Panc1 (cell line): Measurements from ENCODE around the gene GUCY2D. TPM values are rescaled to one million over a fixed set of nuclear protein-coding genes. Genes with fewer than 3 reads are reported as not detected.

Experiments
- ATAC-seq: fragments of 200-7000 bp; cut with Tn5 transposase; 2 replicates; pipeline ENCODE4 v1.9.1; 2020; ENCODE audit warnings: mild to moderate bottlenecking, moderate library complexity
- BruUV-seq: library from RNA; stranded (reverse); fragments of 400-500 nt; replicated peaks from 2 replicates; lab custom pipeline; 2021; lab: Mats Ljungman, UMichigan
- CTCF ChIA-PET: fragments of 300-600 bp; sonication (Branson Sonifier 250); formaldehyde crosslinking; loops from one replicate; lab custom pipeline; 2022; ENCODE audit warnings: antibody characterized with exemption; lab: Charles Lee
- POLR2A ChIA-PET: fragments of 300-600 bp; sonication (Branson Sonifier 250); formaldehyde crosslinking; loops from one replicate; lab custom pipeline; 2022; ENCODE audit warnings: antibody characterized with exemption; lab: Charles Lee
- DNase-seq: peaks from one replicate; pipeline ENCODE4 v3.0.0-alpha.2; 2010; ENCODE audit warnings: low read depth, low spot score
- H3K27ac ChIP-seq: 2 replicates; pipeline ENCODE4 v1.5.1; 2011; ENCODE audit warnings: mild to moderate bottlenecking, low read length, inconsistent platforms
- H3K27me3 ChIP-seq: fragments of 200-500 bp; sonication (Bioruptor generic); 2 replicates; pipeline ENCODE4 v1.6.0; 2014; ENCODE audit warnings: low read length, inconsistent platforms; ENCODE audit not compliant: control insufficient read depth, insufficient read depth
- H3K36me3 ChIP-seq: fragments of 200-500 bp; sonication (Bioruptor generic); 2 replicates; pipeline ENCODE4 v1.5.1; 2014; ENCODE audit warnings: inconsistent platforms, mild to moderate bottlenecking, low read length, moderate library complexity; ENCODE audit not compliant: control insufficient read depth, insufficient read depth
- H3K4me1 ChIP-seq: 2 replicates; pipeline ENCODE4 v1.5.1; 2011; ENCODE audit warnings: inconsistent platforms, mild to moderate bottlenecking, low read length, moderate library complexity; ENCODE audit not compliant: control insufficient read depth, insufficient read depth
- H3K4me3 ChIP-seq, 2 experiments: 2 replicates each; pipeline ENCODE4 v1.5.1; 2011 to 2012; ENCODE audit warnings: low read depth in 2 of 2, low read length in 2 of 2, mild to moderate bottlenecking in 2 of 2, inconsistent platforms in 1 of 2, moderate library complexity in 1 of 2
- H3K9me3 ChIP-seq: fragments of 200-500 bp; sonication (Bioruptor generic); 2 replicates; pipeline ENCODE4 v1.5.1; 2014; ENCODE audit warnings: low read depth, mild to moderate bottlenecking, inconsistent platforms, low read length, moderate library complexity; ENCODE audit not compliant: control insufficient read depth, insufficient read depth
- CTCF ChIP-seq: fragments of 450-650 bp; IDR thresholded peaks from 2 replicates; pipeline ENCODE4 v1.5.1; 2017; ENCODE audit warnings: mild to moderate bottlenecking
- POLR2AphosphoS5 ChIP-seq: IDR thresholded peaks from 2 replicates; pipeline ENCODE4 v1.6.1; 2012; ENCODE audit warnings: mild to moderate bottlenecking, low read depth, low read length, moderate library complexity
- SIN3A ChIP-seq: IDR thresholded peaks from 2 replicates; pipeline ENCODE4 v1.6.1; 2012; ENCODE audit warnings: low read depth, mild to moderate bottlenecking, low read length, moderate library complexity, borderline replicate concordance; ENCODE audit not compliant: insufficient read depth
- TCF7L2 ChIP-seq: IDR thresholded peaks from 2 replicates; pipeline ENCODE4 v1.6.1; 2011; ENCODE audit warnings: mild to moderate bottlenecking, low read depth, low read length, inconsistent platforms
- in situ Hi-C: cut with HindIII; loops from 2 replicates; pipeline ENCODE4 v1.10.0; 2016; ENCODE audit warnings: low sequenced_read_pairs, low pct_unique_long_range_greater_than_20kb
- intact Hi-C: fragments of 100-400 bp; cut with micrococcal nuclease; formaldehyde crosslinking; loops from one replicate; pipeline ENCODE4 v1.10.0; 2022; ENCODE audit not compliant: unreplicated experiment
- total RNA-seq: library from RNA; stranded (reverse); gene quantifications from one replicate; pipeline ENCODE4 v1.2.1, GENCODE V29; 2021; ENCODE audit not compliant: unreplicated experiment
- TF ChIP-seq, protein P1 (sequence below), 2 experiments: IDR thresholded peaks; 2 replicates each; pipeline ENCODE4 v1.6.1; 2011 to 2012; ENCODE audit warnings: low read depth in 2 of 2, control low read depth in 1 of 2, low read length in 1 of 2, mild to moderate bottlenecking in 1 of 2, moderate library complexity in 1 of 2; ENCODE audit not compliant: insufficient read depth in 1 of 2

The GUCY2D gene
- total RNA-seq, 1 experiment from 2014 or later, result not detected

- BruUV-seq, result no TSS peak
Measured at GRCh38 chr17:7967751-7968150, 34.7 kb upstream of the GUCY2D start.

GRCh38 chr17:7969433-7969832 lies 33.0 kb upstream of the GUCY2D start:
- in situ Hi-C loops (no loop called here), intact Hi-C loops (no loop called here)
- POLR2A ChIA-PET, result no interaction called here
- ATAC-seq (no peak), DNase-seq (no peak)
- BruUV-seq, result no TSS peak
- Histone ChIP-seq H3K4me1 (no peaks in the 10 kb centered on the region), H3K27ac (no peak overlapping the region), H3K36me3 (no peaks in the 10 kb centered on the region), H3K9me3 (no peaks in the 10 kb centered on the region), H3K4me3 (no peak overlapping the region), H3K27me3 (no peaks in the 10 kb centered on the region)
- CTCF ChIA-PET, result no interaction called here
- TF ChIP-seq, protein P1, sequence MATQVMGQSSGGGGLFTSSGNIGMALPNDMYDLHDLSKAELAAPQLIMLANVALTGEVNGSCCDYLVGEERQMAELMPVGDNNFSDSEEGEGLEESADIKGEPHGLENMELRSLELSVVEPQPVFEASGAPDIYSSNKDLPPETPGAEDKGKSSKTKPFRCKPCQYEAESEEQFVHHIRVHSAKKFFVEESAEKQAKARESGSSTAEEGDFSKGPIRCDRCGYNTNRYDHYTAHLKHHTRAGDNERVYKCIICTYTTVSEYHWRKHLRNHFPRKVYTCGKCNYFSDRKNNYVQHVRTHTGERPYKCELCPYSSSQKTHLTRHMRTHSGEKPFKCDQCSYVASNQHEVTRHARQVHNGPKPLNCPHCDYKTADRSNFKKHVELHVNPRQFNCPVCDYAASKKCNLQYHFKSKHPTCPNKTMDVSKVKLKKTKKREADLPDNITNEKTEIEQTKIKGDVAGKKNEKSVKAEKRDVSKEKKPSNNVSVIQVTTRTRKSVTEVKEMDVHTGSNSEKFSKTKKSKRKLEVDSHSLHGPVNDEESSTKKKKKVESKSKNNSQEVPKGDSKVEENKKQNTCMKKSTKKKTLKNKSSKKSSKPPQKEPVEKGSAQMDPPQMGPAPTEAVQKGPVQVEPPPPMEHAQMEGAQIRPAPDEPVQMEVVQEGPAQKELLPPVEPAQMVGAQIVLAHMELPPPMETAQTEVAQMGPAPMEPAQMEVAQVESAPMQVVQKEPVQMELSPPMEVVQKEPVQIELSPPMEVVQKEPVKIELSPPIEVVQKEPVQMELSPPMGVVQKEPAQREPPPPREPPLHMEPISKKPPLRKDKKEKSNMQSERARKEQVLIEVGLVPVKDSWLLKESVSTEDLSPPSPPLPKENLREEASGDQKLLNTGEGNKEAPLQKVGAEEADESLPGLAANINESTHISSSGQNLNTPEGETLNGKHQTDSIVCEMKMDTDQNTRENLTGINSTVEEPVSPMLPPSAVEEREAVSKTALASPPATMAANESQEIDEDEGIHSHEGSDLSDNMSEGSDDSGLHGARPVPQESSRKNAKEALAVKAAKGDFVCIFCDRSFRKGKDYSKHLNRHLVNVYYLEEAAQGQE (IDR thresholded peaks at IDR 0.05; ENCODE audit: insufficient read depth in 1 of 2, low read depth in 2 of 2, low read length in 1 of 2), result no peak
- no peak for TF ChIP-seq TCF7L2
- TF ChIP-seq POLR2AphosphoS5, result no peak
- no peak for TF ChIP-seq CTCF
- TF ChIP-seq SIN3A, result no peak

More at GRCh38 chr17:7967751-7968150, 34.7 kb upstream of the GUCY2D start:
- no peaks in the 10 kb centered on the region for H3K36me3 ChIP-seq
- no peak for ATAC-seq
- in situ Hi-C loops, result no loop called here
- intact Hi-C loops, result loop anchor here (2.0 kb wide), 1 partner anchor 35 kb away; the partner anchor contains the start of gene CNTROB
- H3K27ac ChIP-seq, result no peak overlapping the region
- DNase-seq, result no peak
- ChIA-PET CTCF (no interaction called here), POLR2A (no interaction called here)
- TF ChIP-seq POLR2AphosphoS5 (no peak), TCF7L2 (no peak), CTCF (no peak), SIN3A (no peak)
- TF ChIP-seq, protein P1 (IDR thresholded peaks at IDR 0.05; ENCODE audit: insufficient read depth in 1 of 2, low read depth in 2 of 2, low read length in 1 of 2), result no peak
- H3K27me3 ChIP-seq, result no peaks in the 10 kb centered on the region
- H3K9me3 ChIP-seq, result no peaks in the 10 kb centered on the region
- H3K4me1 ChIP-seq, result no peaks in the 10 kb centered on the region
- H3K4me3 ChIP-seq, result no peak overlapping the region
